ENCODE measurements around the gene OR5P2. TPM values are rescaled to one million over a fixed set of nuclear protein-coding genes. Genes with fewer than 3 reads are reported as not detected.

Gene OR5P2
- polyA plus RNA-seq, 1 of the 3 experiments (the other 2 are of a cell fraction), result not detected

- H3K9me3 ChIP-seq, result no peaks in the 10 kb centered on the region
- H3K4me1 ChIP-seq (ENCODE audit: control insufficient read depth in 1 of 2, insufficient read depth in 2 of 2, low read depth in 1 of 2, low read length in 1 of 2), result no peaks in the 10 kb centered on the region
- no peak overlapping the region for H3K4me3 ChIP-seq (ENCODE audit: low read depth in 2 of 2, low read length in 1 of 2)
- no peak overlapping the region for H2AFZ ChIP-seq (ENCODE audit: low read depth)
- H3K9me2 ChIP-seq, result no peaks in the 10 kb centered on the region
- H3K27ac ChIP-seq (ENCODE audit: low read depth in 2 of 2, low read length in 1 of 2), result no peak overlapping the region
- no peaks in the 10 kb centered on the region for H3K79me2 ChIP-seq (ENCODE audit: insufficient read depth)
- no peak for DNase-seq
- H3K9ac ChIP-seq, result no peak overlapping the region
- no peaks in the 10 kb centered on the region for H4K20me1 ChIP-seq (ENCODE audit: insufficient read depth)
- TF ChIP-seq JUND (IDR thresholded peaks at IDR 0.05) (no peak), USF1 (IDR thresholded peaks at IDR 0.05; ENCODE audit: borderline replicate concordance, low read depth) (no peak), EP300 (IDR thresholded peaks at IDR 0.05; ENCODE audit: borderline replicate concordance in 1 of 2, low read depth in 1 of 2, low read length in 1 of 2) (no peak), ZBTB33 (IDR thresholded peaks at IDR 0.05; ENCODE audit: borderline replicate concordance, low read depth) (no peak), MXI1 (IDR thresholded peaks at IDR 0.05; ENCODE audit: low read depth, low read length) (no peak), CTCF (IDR thresholded peaks at IDR 0.05) (no peak), SIN3A (IDR thresholded peaks at IDR 0.05; ENCODE audit: borderline replicate concordance, low read depth, low read length) (no peak), GABPA (IDR thresholded peaks at IDR 0.05; ENCODE audit: low read depth) (no peak), FOXJ3 (CRISPR knock-in tag; IDR thresholded peaks at IDR 0.05) (no peak), TEAD4 (IDR thresholded peaks at IDR 0.05; ENCODE audit: borderline replicate concordance, insufficient read depth) (no peak), FOSL2 (IDR thresholded peaks at IDR 0.05; ENCODE audit: borderline replicate concordance, low read depth) (no peak), PBX3 (IDR thresholded peaks at IDR 0.05) (no peak)
- no peak overlapping the region for H3K4me2 ChIP-seq
- no peaks in the 10 kb centered on the region for H3K36me3 ChIP-seq (replicated peaks in 1 of 2; ENCODE audit: control insufficient read depth in 1 of 2, insufficient read depth in 2 of 2, low read length in 1 of 2)
- 2% methylated on average over 2 of the region's 2 CpGs for WGBS (ENCODE audit: low lambda C conversion rate)
- ChIA-PET POLR2A (no interaction called here), CTCF (no interaction called here)
- no peaks in the 10 kb centered on the region for H3K27me3 ChIP-seq (ENCODE audit: insufficient read depth)
- no peaks in the 10 kb centered on the region for H3F3A ChIP-seq (replicated peaks; ENCODE audit: insufficient read depth)
Measured at GRCh38 chr11:7749456-7749855, 47.3 kb downstream of the OR5P2 start.

Other genes with a start within 250 kb of the OR5P2 start
- 0.20 and 0.23 TPM in 2 replicates for gene CYB5R2, start 123.4 kb downstream of the OR5P2 start, polyA plus RNA-seq (2012; rRNA removed)
- 0.08 TPM in 1 of 2 replicates, not detected in the other for gene OVCH2, start 90.5 kb downstream of the OR5P2 start, polyA plus RNA-seq (2012; rRNA removed)
- gene OR5P3, start 33.9 kb upstream of the OR5P2 start, polyA plus RNA-seq (2012; rRNA removed), result not detected in 2 replicates
- gene OR10A6, start 134.3 kb upstream of the OR5P2 start, polyA plus RNA-seq (2012; rRNA removed), result 0.02 TPM in 1 of 2 replicates, not detected in the other
- not detected in 2 replicates for gene OR10A3, start 144.8 kb upstream of the OR5P2 start, polyA plus RNA-seq (2012; rRNA removed)
- 0.05 and 0.39 TPM in 2 replicates for gene NLRP10, start 168.5 kb upstream of the OR5P2 start, polyA plus RNA-seq (2012; rRNA removed)
- gene EIF3F, start 190.4 kb upstream of the OR5P2 start, polyA plus RNA-seq (2012; rRNA removed), result 213 and 341 TPM in 2 replicates

Measured in SK-N-SH (cell line).